ENCODE data around the gene GEN1. TPM values are rescaled to one million over a fixed set of nuclear protein-coding genes. Genes with fewer than 3 reads are reported as not detected.

Gene GEN1
- total RNA-seq, 2 experiments from 2014 or later = 19.8 to 27.6 TPM

- intact Hi-C loops (cut with micrococcal nuclease) = no loop called here
- ChIA-PET CTCF (no interaction called here), POLR2A (no interaction called here)
- no peak overlapping the region for H3K4me3 Mint-ChIP-seq
- H3K9me3 Mint-ChIP-seq = no peaks in the 10 kb centered on the region
- H3K27me3 Mint-ChIP-seq = no peaks in the 10 kb centered on the region
- H3K4me1 Mint-ChIP-seq (ENCODE audit: low read depth) = no peaks in the 10 kb centered on the region
- DNase-seq = no peak
- TF ChIP-seq CTCF (IDR thresholded peaks at IDR 0.05) = no peak
- no peak overlapping the region for H3K27ac Mint-ChIP-seq
- no peak for ATAC-seq
- H3K36me3 Mint-ChIP-seq (ENCODE audit: low read depth) = peaks cover 24% of the 10 kb centered on the region
Measured at GRCh38 chr2:17710547-17711248, 43.2 kb upstream of the GEN1 start.

- H3K9me3 Mint-ChIP-seq = no peaks in the 10 kb centered on the region
- no peak for ATAC-seq
- intact Hi-C loops (cut with micrococcal nuclease) = no loop called here
Measured at GRCh38 chr2:17713291-17713690, 40.6 kb upstream of the GEN1 start.

GRCh38 chr2:17717666-17718065 is 36.3 kb upstream of the GEN1 start:
- H3K36me3 Mint-ChIP-seq (ENCODE audit: low read depth) = peaks cover 45% of the 10 kb centered on the region
- no peak for DNase-seq
- H3K9me3 Mint-ChIP-seq = no peaks in the 10 kb centered on the region
- no peak overlapping the region for H3K27ac Mint-ChIP-seq
- H3K4me3 Mint-ChIP-seq = no peak overlapping the region
- CTCF ChIA-PET = interaction anchor here (1.3 to 2.2 kb wide), 3 partner anchors 16 to 72 kb away, joined by 3 to 5 read pairs (median 3); no protein-coding TSS in a partner anchor
- no peak for ATAC-seq
- no peaks in the 10 kb centered on the region for H3K27me3 Mint-ChIP-seq
- TF ChIP-seq CTCF (IDR thresholded peaks at IDR 0.05) = no peak
- POLR2A ChIA-PET = no interaction called here
- H3K4me1 Mint-ChIP-seq (ENCODE audit: low read depth) = no peaks in the 10 kb centered on the region
- intact Hi-C loops (cut with micrococcal nuclease) = no loop called here

More at GRCh38 chr2:17713291-17713690, 40.6 kb upstream of the GEN1 start:
- no peaks in the 10 kb centered on the region for H3K27me3 Mint-ChIP-seq
- H3K36me3 Mint-ChIP-seq (ENCODE audit: low read depth) = peaks cover 26% of the 10 kb centered on the region
- H3K4me3 Mint-ChIP-seq = no peak overlapping the region
- no peak overlapping the region for H3K27ac Mint-ChIP-seq
- H3K4me1 Mint-ChIP-seq (ENCODE audit: low read depth) = no peaks in the 10 kb centered on the region
- TF ChIP-seq CTCF (IDR thresholded peaks at IDR 0.05) = no peak
- DNase-seq = no peak
- CTCF ChIA-PET = no interaction called here
- POLR2A ChIA-PET = no interaction called here

- POLR2A ChIA-PET = no interaction called here
Measured at GRCh38 chr2:17718689-17719088, 35.2 kb upstream of the GEN1 start.

More at GRCh38 chr2:17718689-17719088, 35.2 kb upstream of the GEN1 start:
- Mint-ChIP-seq H3K27ac (no peak overlapping the region), H3K36me3 (ENCODE audit: low read depth) (peaks cover 35% of the 10 kb centered on the region), H3K27me3 (no peaks in the 10 kb centered on the region), H3K9me3 (no peaks in the 10 kb centered on the region), H3K4me1 (ENCODE audit: low read depth) (no peaks in the 10 kb centered on the region), H3K4me3 (no peak overlapping the region)
- no peak for DNase-seq
- CTCF ChIA-PET = interaction anchor here (0.9 to 2.6 kb wide), 9 partner anchors 10 to 113 kb away, joined by 3 to 11 read pairs (median 4); no protein-coding TSS in a partner anchor
- no peak for TF ChIP-seq CTCF (IDR thresholded peaks at IDR 0.05)
- intact Hi-C loops (cut with micrococcal nuclease) = no loop called here
- no peak for ATAC-seq
